GM21515 (cell line): ENCODE results near the gene BICDL1.
"Not testable (repeated sequence)": the region's sequence is repeated elsewhere in the genome, so short reads cannot be mapped to it uniquely, and the experiment has no call there.

Experiments
- ATAC-seq: cut with Tn5 transposase; IDR thresholded peaks from one replicate; pipeline ENCODE4 v1.9.1; 2021; ENCODE audit not compliant: unreplicated experiment

Gene BICDL1

DNA sequence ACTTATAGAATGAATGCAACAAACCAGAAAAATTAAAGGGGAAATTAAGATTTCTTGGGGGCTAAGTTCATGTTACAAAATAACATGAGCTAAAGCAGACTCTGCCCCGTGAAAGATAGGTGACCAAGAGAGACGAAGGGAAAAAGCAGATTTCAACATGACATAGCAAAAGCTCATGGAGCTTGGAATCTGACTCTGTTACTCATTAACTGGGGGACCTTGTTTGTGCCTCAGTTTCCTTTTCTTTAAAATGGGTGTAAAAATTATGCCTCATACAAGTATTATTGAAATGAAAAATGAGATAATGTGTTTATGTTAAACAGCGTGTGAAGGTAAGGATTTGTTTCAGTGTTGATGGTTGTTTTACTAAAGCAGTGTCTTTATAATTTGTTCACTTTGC is 11.5 kb downstream of the BICDL1 start:
- ATAC-seq = no peak

DNA sequence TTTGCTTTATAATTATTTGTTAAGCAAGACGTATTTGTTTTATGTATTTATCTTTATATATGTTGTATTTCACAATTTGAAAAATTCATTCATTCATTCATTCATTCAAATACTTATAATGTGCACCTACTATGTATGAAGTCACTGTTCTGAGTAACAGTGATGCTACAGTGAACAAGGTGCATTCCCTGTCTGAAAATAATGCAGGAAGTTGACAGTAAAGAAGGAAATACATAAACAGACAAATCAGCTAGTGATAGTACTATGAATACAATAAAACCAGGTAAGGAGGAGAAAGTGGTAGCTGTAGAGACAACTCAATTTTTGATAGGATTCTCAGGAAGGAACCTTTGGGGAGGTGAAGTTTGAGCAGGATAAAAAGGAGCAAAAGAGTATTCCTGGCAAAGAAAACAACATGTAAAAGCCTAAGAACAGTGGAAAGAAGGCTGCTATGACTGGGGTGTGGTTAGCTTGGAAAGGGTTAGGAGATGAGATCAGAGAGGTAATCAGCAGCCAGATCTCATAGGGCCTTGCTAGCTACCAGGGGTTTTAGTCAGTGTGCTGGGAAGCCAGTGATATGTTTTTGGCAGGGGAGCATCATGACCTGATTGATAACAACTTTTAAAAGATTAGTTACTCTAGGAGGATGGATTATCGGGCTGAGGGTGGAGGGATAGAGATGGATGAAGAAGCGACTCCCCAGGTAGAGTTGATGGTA is 17.4 kb downstream of the BICDL1 start:
- no peak for ATAC-seq

DNA sequence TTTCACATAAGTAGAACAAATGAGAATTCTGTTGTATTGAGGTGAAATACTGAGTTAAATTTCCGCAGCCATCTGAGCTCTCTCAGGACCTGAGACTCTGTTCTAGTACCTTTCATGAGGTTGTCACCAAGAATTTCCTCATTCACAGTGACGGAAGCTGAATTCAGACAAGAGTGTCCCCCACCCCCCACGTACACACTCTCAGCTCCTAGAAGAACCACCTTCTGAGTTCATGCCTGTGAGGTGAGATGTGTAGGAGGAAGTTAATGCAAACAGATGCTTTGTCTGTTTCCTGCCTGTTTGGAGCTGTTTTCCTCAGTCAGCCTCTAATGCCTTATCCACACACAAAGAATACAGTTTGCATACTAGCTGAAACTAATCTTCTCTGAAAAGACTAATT is 18.2 kb downstream of the BICDL1 start:
- ATAC-seq = no peak

DNA sequence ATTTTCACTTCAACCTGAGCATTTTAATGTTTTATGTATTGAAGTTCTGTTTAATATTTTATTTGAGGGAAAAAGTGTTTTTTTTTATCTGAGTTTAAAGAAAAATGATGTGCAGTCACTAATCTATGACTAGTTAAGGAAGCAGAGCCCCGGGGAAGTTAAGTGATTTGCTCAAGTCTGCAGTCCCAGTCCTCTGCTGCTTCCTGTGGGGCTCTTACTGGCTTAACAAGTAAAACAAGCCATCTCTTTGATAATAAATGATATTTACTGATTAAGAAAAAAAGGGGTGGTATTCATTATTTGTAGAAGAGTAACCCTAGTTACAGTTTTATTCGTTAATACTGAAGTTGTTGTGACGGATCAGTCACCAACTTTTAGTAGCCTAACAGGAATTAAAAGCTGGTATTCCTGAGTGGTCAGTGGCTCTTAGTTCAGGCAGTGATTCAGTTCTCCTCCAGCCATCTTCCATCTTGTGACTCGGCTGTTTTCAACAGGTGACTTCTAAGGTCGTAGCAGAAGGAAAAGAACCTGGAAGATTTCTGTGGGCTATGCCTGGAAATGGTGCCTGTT is 21.7 kb downstream of the BICDL1 start:
- no peak for ATAC-seq

DNA sequence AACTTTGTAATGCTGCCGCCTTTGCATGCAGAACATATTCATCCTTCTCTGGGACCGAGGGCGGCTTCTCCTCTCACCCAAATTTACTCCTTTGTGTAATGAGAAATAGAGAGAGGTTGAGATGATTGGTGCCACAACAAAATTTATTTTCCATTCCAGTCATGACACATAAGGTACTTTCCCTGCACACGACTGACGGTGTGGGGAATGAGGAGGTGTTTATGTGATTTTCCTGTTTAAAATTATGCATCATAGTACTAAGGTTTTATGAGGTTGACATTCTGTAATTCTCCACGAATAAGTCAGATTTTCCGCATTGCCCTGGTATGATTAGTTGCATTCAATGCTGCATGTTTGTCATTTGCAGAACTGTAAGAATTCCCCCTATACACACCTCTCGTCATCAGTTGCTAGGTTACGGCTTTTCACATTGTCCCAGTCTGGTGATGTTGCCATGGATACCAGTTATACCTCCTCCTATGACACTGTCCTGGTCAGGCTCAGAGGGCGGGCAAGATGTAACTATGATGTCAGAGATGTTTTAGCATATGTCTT is 23.1 kb downstream of the BICDL1 start:
- peak; percentile 81 for ATAC-seq

DNA sequence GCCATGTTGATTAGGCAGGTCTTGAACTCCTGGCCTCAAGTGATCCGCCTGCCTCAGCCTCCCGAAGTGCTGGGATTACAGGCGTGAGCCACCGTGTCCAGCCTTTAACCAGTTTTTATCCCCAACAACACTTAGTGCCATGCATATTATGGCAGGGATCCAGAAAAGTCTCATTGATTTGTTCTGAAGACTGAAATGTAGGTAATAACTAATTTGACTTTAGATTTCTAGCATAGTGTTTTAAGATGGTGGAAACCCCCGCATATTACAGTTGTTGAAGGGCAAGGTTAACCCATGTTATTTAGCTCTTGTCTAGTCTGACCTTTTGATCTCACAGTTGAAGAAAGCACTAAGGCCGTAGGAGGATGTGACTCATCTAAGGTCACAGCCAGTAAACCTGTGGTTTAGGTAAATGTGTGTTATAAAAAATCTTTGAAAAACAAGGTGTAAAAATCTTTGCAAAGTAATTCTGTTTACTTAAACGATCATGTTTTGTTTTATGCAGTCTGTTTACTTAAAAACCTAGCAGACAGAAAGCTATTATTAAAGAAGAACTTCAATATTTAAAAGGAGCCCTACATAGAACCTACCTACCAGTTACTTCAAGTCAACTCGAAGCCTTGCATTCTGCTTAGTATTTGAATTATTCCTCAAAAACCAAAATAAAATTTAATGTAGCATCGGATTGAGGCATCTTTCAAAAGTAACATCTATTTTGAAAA is 24.8 kb downstream of the BICDL1 start:
- peak; percentile 58 for ATAC-seq

DNA sequence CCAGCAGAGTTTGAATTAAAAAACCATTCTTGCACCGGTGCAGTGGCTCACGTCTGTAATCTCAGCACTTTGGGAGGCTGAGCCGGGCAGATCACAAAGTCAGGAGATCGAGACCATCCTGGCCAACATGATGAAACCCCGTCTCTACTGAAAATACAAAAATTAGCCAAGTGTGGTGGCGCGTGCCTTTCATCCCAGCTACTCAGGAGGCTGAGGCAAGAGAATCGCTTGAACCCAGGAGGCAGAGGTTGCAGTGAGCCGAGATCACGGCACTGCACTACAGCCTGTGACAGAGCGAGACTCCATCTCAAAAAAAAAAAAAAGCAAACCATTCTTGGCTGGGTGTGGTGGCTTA is 25.3 kb downstream of the BICDL1 start:
- not testable (repeated sequence) for ATAC-seq

DNA sequence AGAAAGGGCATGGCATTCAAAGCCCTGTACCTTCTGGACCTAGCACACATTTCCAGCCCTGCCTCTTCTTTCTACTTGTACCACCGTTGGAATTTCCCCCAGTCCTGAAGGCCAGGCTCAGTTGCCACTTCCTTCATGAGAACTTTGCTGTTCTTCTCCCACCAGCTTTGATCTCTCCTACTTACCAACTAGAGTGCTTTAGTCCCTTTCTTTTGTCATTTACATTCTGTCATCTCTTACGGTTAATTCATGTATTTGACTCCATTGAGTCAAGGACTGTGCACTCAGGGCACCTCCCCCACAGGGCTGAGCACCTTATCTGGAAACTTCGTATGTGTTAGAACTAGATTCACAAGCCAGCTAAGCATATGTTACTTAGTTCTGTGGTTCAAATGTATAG is 26.3 kb downstream of the BICDL1 start:
- ATAC-seq = no peak

DNA sequence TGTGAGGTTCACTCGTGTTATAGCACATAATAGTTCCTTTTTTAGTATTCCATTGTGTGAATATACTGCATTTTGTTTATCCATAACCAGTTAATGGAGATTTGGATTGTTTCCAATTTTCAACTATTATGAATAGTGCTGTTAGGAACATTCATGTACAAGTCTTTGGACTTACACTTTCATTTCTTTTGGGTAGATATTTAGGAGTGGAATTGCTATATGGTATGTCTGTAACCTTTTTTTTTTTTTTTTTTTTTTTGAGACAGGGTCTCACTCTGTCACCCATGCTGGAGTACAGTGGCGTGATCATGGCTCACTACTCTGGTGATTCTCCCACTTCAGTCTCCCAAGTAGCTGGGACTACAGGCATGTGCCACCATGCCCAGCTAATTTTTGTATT is 27.2 kb downstream of the BICDL1 start:
- ATAC-seq = not testable (repeated sequence)

DNA sequence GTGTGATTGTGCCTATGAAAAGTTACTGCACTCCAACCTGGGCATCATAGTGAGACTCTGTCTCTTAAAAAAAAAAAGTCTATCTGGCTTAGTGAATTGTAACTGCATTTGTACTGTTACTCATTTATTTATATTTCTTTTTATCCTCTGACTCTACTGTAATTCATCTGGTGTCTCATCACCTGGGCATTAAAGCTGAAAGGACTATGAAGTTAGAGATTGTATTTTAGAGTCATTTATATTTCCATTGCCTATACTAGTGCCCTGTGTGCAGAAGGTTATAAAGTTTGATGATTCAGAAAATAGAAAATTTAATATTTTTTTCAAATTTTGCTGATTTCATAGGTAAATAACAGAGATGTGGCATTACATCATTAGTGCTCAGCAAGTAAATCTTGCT is 30.2 kb downstream of the BICDL1 start:
- ATAC-seq = no peak

DNA sequence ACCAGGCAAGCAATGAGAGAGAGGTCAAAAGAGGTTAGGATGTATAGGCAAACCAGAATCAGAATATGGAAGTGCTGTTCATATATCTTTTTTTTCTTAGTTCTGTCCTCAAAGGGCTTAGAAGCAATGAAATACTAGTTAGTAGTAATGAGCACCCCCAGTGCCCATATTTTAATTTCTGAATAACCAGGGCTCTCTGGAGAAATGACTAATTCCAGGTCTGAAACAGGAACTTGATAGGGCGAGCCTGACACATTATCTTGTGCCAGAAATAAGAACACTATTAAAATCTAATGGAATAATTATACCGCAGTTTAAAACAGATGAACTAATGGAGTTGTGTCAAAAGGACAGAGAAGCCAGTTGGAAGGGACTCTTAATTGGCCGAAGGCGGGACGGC is 30.9 kb downstream of the BICDL1 start:
- no peak for ATAC-seq

DNA sequence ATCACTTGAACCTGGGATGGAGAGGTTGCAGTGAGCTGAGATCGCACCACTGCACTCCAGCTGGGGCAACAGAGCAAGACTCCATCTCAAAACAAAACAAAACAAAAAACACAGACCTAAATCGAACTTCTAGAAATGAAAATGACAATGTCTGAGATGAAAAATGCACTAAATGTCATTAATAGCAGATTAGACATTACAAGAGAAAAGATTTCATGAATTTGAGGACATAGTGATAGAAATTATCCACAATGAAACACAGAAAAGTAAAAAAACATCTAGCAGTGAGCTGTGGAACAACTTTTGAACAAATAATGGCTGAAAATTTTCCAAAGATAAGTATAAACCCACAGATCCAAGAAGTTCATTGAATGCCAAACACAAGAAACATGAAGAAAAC is 35.2 kb downstream of the BICDL1 start:
- no peak for ATAC-seq

DNA sequence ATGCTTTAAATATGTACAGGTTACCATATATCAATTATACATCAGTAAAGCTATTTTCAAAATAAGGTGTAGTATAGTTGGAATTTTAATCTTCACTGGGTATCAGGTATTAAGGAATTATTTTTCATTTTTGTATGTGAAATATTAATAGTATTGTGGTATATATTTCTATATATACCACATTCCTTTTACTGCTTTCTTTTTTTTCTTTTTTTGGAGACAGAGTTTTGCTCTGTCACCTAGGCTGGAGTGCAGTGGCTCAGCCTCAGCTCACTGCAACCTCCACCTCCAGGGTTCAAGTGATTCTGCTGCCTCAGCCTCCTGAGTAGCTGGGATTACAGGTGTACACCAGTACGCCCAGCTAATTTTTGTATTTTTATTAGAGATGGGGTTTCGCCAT is 36.6 kb downstream of the BICDL1 start:
- no peak for ATAC-seq

DNA sequence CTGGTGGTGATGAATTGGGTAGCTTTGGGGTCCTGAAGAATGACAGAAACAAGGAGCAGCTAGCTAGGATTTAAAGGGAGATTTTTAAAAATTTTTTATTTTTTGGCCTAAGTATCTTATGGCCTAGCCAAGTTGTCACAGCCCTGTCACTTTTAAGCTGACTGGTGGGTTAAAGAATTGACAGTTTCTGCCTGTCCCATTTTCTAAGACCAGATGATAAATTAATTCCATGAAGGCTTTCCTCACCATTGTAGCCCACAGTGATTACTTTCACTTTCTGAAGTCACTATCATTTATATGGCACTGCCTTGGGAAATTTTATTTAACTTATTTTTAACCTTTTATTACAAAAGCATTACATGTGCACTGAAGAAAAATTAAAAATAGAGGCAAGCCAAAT is 43.2 kb downstream of the BICDL1 start:
- no peak for ATAC-seq

DNA sequence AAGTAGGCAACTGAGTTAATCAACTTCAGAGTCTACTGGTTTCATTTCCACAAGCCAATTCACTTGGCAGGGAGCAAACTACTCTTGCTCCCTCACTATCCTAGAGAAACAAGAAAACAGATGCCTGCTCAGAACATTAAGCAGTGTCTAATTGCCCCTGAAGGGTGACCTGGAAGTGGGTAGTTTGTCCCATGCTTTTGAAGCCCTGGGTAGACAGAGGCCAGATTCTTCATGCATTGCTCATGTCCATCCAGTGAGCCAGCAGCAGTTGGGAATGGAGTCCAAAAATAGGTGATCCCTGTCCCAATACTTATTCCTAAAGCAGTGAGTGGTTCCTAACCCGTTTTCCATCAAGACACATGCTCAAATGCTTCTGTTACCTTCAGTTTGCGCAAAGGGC is 48.8 kb downstream of the BICDL1 start:
- ATAC-seq = no peak

DNA sequence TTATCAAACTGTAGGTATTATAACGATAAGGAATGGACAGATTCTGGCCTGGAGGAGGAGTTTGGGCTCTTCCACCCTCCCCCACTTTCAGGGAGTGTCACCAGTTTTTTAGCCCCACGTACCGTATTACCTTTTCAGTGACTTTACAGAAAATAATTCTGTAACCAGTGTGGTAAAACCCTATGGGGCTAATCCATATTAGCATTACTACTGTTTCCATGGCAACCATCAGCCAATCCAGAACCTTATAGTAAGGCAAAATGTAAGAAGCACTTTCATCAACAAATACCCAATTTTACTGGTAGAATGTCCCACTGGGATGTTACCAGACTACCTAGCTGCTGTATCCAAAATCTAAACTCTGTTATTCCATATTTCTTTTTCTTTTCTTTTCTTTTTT is 50.7 kb downstream of the BICDL1 start:
- no peak for ATAC-seq

DNA sequence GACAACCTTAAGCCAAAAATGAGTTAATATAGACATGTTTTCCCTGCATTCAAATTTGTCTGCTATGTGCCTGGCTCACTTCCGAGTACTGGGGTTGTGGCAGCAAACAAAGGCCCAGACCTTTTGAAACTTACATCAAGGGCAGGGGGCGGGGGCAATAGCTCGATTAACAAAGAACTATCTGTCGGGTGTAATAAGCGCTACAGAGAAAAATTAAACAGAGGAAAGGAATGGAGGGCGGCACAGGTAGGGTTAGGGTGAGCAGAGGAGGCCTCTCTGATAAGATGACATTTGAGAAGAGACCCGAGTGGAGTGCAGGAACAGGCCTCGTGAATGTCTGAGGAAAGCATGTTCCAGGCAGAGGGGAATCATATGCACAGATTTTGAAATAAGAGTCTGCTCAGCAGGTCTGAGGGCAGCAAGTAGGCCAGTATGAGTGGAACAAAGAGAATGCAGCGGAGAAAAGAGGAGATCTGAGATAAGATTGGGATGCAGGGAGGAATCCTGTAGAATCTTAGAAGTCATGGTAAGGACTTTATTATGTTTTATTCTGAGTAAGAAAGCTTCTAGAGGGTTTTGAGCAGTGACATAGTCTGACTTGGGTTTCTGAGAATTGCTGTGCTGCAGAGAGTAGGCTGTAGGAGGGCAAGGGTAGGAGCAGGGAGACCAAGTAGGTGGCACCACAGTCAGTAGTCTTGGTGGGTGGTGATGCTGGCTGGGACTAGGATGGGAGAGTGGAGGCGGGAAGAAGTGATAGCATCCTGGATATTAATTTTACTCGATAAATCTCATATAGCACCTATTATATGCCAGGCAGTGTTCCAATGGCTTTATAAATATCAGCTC is 52.6 kb downstream of the BICDL1 start:
- ATAC-seq = no peak

DNA sequence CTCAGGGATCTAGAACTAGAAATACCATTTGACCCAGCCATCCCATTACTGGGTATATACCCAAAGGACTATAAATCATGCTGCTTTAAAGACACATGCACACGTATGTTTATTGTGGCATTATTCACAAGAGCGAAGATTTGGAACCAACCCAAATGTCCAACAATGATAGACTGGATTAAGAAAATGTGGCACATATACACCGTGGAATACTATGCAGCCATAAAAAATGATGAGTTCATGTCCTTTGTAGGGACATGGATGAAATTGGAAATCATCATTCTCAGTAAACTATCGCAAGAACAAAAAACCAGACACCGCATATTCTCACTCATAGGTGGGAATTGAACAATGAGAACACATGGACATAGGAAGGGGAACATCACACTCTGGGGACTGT is 56.3 kb downstream of the BICDL1 start:
- ATAC-seq = not testable (repeated sequence)

DNA sequence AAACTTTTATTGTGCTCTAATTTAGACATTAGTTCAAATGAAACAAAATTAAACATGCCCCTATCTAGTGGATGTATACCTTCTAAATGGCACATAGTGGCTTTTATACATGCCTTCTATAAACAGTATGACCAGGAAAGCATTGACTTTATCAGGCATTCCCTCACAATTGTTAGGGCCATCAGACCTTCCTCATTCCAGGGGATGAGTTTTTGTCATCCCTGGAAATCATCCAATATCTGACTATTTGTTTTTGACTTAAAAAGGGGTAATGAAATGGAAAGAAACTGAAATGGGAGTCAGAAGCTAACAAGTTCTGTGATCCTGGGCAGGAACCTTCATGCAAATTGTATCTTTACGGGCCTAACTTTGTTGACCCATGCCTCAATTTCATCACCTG is 58.0 kb downstream of the BICDL1 start:
- no peak for ATAC-seq

DNA sequence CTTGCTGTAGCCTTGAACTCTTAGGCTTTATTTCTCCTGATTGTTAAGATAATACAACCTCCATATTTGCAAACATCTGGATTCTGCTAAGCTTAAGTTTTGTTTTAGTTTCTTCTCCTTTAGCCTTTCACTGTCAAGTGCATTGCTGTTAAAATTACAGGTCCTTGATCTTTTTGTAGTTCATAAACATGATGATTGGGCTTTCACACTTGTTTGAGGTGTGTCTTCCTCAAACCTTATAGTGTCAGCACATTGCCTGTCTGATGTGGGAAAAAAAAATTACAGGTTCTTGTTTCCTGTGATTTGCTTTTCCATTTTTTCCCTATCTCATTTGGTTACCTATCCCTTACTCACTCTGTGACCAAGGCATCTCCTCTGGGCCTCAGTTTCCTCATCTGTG is 59.2 kb downstream of the BICDL1 start:
- no peak for ATAC-seq

DNA sequence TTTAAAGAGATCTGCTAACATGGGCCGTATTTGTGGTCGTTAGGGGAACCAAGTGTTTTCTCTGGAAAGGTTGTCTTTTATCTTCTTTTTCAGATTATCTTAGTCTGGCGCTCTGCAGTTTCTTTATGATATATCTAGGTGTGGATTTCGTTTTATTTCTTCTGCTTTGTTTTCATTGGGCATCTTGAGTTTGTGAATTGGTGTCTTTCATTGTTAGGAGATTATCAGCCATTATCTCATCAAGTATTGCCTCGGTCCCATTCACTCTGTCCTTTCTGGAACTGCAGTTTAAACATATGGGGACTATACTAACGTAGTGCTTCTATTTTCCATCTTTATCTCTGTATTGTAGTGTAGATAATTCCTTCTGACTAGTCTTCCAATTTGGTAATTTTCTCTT is 60.4 kb downstream of the BICDL1 start:
- no peak for ATAC-seq
